Type B pancreatic cell (in vitro differentiated cells): ENCODE results near the gene SMARCAL1. TPM values are rescaled to one million over a fixed set of nuclear protein-coding genes. Genes with fewer than 3 reads are reported as not detected.

Experiments used
- DNase-seq: peaks from one replicate; pipeline ENCODE4 v3.0.0; 2021; ENCODE audit warnings: mixed read lengths; ENCODE audit not compliant: unreplicated experiment; ENCODE audit errors: extremely low spot score
- H3K27ac Mint-ChIP-seq: 2 replicates; pipeline ENCODE4 v1.8.0; 2021; ENCODE audit warnings: mild to moderate bottlenecking, mixed read lengths
- H3K27me3 Mint-ChIP-seq: 2 replicates; pipeline ENCODE4 v1.8.0; 2021; ENCODE audit warnings: mixed read lengths
- H3K36me3 Mint-ChIP-seq: 2 replicates; pipeline ENCODE4 v1.8.0; 2021; ENCODE audit warnings: mixed read lengths
- H3K4me1 Mint-ChIP-seq: one replicate; pipeline ENCODE4 v1.8.0; 2021; ENCODE audit warnings: mixed read lengths; ENCODE audit not compliant: unreplicated experiment
- H3K4me3 Mint-ChIP-seq: 2 replicates; pipeline ENCODE4 v1.8.0; 2021; ENCODE audit warnings: mild to moderate bottlenecking, mixed read lengths
- H3K9me3 Mint-ChIP-seq: 2 replicates; pipeline ENCODE4 v1.8.0; 2021; ENCODE audit warnings: mixed read lengths
- total RNA-seq: library from RNA; stranded (reverse); gene quantifications from 2 replicates; pipeline ENCODE4 v1.2.1, GENCODE V29; 2021; ENCODE audit warnings: low replicate concordance
- TF ChIP-seq, protein P1 (sequence below): fragments of 200-600 bp; sonication (generic); conservative IDR thresholded peaks from 2 replicates; pipeline ENCODE4 v1.5.0; 2021; ENCODE audit warnings: antibody characterized with exemption, mild to moderate bottlenecking

The SMARCAL1 gene
- total RNA-seq, 1 donor from 2014 or later: 29.0 TPM

DNA sequence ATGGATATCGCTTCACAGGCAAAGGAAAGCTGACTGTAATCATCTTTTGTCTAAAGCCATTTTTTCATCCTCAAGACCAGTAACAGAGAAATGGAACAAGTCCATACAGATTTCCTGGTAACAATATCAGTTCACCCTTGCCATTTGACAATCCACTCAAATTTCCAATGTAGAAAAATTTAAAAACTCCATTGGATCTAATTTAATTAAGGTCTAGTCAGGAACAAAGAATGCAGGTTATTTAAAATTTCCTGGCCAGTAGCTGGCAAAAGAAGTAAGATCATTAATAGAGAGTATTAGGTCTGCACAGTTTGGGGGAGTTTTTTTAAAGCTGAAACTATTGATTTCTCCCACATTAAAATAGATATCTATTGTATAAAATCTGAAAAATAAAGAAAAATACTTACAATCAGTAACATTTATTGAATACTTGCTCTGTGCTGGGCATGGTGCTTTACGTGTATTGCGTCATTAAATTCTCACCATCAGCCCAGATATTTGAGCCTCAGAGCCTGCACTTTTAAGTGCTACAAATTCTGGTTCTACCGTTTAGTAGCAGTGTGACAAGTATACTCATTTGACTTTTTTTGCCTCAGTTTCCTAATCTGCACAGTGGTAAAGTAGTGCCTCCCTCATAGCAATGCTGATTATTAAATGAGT lies 41.8 kb downstream of the SMARCAL1 start:
- Mint-ChIP-seq H3K4me3 (no peak overlapping the region), H3K9me3 (peaks cover 5% of the 10 kb centered on the region)

DNA sequence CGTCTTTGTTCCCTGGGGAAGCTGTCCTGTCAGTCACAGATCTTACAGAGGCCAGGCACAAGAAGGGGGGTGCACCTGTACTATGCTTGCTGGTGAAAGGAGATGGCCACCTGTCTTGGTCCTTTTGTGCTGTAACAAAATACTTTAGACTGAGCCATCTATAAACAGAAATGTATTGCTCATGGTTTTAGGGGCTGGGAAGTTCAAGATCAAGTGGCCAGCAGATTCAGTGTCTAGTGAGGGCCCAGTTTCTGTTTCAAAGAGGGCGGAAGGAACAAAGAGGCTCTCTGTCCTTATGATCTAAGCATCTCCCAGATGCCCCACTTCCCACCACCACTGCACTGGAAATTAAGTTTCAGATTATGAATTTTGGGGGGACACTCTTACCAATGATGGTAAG lies 50.9 kb downstream of the SMARCAL1 start:
- Mint-ChIP-seq H3K4me1 (peaks cover 6% of the 10 kb centered on the region), H3K36me3 (peaks cover 27% of the 10 kb centered on the region), H3K27me3 (no peaks in the 10 kb centered on the region), H3K4me3 (no peak overlapping the region), H3K27ac (no peak overlapping the region), H3K9me3 (no peaks in the 10 kb centered on the region)
- DNase-seq: no peak
- TF ChIP-seq, protein P1, sequence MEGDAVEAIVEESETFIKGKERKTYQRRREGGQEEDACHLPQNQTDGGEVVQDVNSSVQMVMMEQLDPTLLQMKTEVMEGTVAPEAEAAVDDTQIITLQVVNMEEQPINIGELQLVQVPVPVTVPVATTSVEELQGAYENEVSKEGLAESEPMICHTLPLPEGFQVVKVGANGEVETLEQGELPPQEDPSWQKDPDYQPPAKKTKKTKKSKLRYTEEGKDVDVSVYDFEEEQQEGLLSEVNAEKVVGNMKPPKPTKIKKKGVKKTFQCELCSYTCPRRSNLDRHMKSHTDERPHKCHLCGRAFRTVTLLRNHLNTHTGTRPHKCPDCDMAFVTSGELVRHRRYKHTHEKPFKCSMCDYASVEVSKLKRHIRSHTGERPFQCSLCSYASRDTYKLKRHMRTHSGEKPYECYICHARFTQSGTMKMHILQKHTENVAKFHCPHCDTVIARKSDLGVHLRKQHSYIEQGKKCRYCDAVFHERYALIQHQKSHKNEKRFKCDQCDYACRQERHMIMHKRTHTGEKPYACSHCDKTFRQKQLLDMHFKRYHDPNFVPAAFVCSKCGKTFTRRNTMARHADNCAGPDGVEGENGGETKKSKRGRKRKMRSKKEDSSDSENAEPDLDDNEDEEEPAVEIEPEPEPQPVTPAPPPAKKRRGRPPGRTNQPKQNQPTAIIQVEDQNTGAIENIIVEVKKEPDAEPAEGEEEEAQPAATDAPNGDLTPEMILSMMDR: no peak

More for the DNA sequence above, 41.8 kb downstream of the SMARCAL1 start:
- TF ChIP-seq, protein P1: no peak
- H3K36me3 Mint-ChIP-seq: peaks cover 59% of the 10 kb centered on the region
- no peaks in the 10 kb centered on the region for H3K4me1 Mint-ChIP-seq
- DNase-seq: no peak
- H3K27me3 Mint-ChIP-seq: no peaks in the 10 kb centered on the region
- no peak overlapping the region for H3K27ac Mint-ChIP-seq

DNA sequence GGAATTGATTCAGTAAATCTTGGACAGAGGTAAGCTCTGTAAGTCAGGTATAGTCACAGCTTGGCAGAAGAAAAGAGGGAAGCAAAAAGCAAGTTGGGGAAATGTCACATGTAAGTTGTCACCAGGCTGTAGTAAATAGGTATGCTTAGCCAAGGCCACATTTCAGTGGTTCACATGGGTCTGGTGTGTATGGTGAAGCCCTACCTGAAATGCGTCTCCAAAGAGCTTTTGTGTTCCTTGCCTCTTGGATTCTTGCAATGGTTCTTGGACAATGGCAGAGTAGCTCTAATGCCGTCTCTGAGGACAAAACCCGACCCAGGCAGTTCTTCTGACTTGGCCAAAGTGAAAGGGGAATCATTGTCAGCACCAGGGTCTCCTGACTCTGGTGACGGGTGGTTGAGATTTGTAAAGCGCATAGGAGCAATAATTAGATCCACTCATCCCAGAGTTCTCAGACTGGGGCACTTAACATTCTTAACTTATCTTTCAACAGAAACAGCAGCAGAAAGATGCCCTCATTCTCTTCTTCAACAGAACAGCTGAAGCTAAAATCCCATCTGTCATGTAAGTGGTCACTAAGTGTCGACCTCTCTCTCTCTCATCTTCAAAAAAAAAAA lies 51.9 kb downstream of the SMARCAL1 start:
- TF ChIP-seq, protein P1: no peak
- H3K4me1 Mint-ChIP-seq: peaks cover 6% of the 10 kb centered on the region
- H3K36me3 Mint-ChIP-seq: peaks cover 30% of the 10 kb centered on the region

DNA sequence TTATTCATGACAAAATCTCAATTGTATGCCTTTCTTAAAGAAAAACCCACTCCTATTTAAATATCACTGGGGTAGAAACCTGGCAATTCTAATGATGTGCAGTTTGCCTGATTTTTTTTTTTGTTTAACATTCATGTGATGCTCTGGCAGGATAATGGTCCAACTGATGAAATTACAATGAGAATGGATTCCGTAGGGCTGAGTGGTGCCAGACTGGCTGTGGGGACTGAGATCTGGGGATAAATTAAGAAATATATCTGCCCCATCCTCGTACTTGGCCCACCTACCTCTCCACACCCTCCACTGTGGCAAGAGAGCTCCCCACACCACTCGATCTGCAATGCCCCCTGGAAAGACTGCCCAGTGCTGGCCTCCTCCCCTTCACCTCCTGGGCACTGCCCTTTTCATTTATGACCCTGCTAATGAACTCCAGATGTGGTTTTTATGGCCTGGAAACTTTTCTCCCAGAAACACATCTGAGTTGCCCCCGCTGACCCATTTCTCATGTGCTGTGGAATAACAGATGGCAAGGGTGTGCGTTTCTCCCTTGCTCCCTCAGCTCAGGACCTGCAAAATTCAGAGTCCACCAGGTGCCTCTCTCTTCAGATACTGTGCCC lies 53.4 kb downstream of the SMARCAL1 start:
- Mint-ChIP-seq H3K4me1 (peaks cover 6% of the 10 kb centered on the region), H3K36me3 (peaks cover 34% of the 10 kb centered on the region), H3K27me3 (no peaks in the 10 kb centered on the region), H3K4me3 (no peak overlapping the region), H3K9me3 (no peaks in the 10 kb centered on the region), H3K27ac (no peak overlapping the region)
- DNase-seq: no peak
- TF ChIP-seq, protein P1: no peak

More for the DNA sequence above, 51.9 kb downstream of the SMARCAL1 start:
- Mint-ChIP-seq H3K9me3 (no peaks in the 10 kb centered on the region), H3K27me3 (no peaks in the 10 kb centered on the region), H3K27ac (no peak overlapping the region), H3K4me3 (no peak overlapping the region)
- no peak for DNase-seq

DNA sequence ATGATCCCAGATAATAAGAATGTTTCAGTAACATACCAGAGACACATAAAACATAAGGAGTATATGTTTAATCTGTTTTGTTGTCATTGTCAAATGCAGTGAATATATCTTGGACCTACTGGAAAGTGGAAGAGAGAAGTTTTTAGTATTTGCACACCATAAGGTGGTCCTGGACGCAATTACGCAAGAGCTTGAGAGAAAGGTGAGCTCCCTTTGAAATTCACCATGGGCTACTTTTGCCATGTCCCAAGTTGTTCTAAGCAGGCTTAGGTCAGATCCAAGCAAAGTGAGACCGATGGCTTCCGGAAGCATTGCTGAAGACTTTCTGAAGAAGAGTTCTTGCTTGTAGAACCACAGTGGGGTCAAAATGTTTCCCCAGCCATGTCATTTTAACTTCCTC lies 55.6 kb downstream of the SMARCAL1 start:
- H3K27ac Mint-ChIP-seq: no peak overlapping the region
- H3K36me3 Mint-ChIP-seq: peaks cover 28% of the 10 kb centered on the region
- no peaks in the 10 kb centered on the region for H3K9me3 Mint-ChIP-seq
- TF ChIP-seq, protein P1: no peak
- DNase-seq: no peak
- H3K27me3 Mint-ChIP-seq: no peaks in the 10 kb centered on the region
- peaks cover 6% of the 10 kb centered on the region for H3K4me1 Mint-ChIP-seq
- no peak overlapping the region for H3K4me3 Mint-ChIP-seq
